Esophagus squamous epithelium (tissue), 5 donors: ENCODE measurements around the gene MEMO1. TPM values are rescaled to one million over a fixed set of nuclear protein-coding genes. Genes with fewer than 3 reads are reported as not detected.
"Not testable (repeated sequence)": the region's sequence is repeated elsewhere in the genome, so short reads cannot be mapped to it uniquely, and the experiment has no call there.

Experiments used
- DNase-seq: peaks from one replicate; lab custom pipeline; 2025; lab: John Stamatoyannopoulos, UW
- H3K27ac ChIP-seq, 4 donors: fragments of 200-600 bp; sonication (generic); one replicate each; pipeline ENCODE4 v1.5.1; 2016 to 2019; ENCODE audit warnings: mild to moderate bottlenecking in 1 of 4
- H3K27me3 ChIP-seq, 4 donors: fragments of 200-600 bp; sonication (generic); 1 replicate in 3 of 4; 2 replicates in 1 of 4; pipeline versions ENCODE4 v1.5.1 to v1.6.0; 2017 to 2021; ENCODE audit warnings: antibody characterized with exemption in 1 of 4
- H3K36me3 ChIP-seq, 3 donors: fragments of 200-600 bp; sonication (generic); one replicate each; pipeline ENCODE4 v1.5.1; 2016 to 2019
- H3K4me1 ChIP-seq, 3 donors: fragments of 200-600 bp; sonication (generic); one replicate each; pipeline ENCODE4 v1.5.1; 2017 to 2019
- H3K4me3 ChIP-seq, 4 donors: fragments of 200-600 bp; sonication (generic); 1 replicate in 3 of 4; 2 replicates in 1 of 4; pipeline ENCODE4 v1.5.1; 2016 to 2019; ENCODE audit warnings: mild to moderate bottlenecking in 2 of 4, moderate library complexity in 1 of 4
- H3K9me3 ChIP-seq, 3 donors: fragments of 200-600 bp; sonication (generic); one replicate each; pipeline ENCODE4 v1.5.1; 2016 to 2019
- CTCF ChIP-seq, 6 experiments: fragments of 450-650 bp in 4 of 6; fragments of 200-600 bp in 2 of 6; sonication (generic) in 2 of 6; IDR thresholded peaks; one replicate each; pipeline ENCODE4 v1.5.1; 2016 to 2019; ENCODE audit warnings: antibody characterized with exemption in 6 of 6, mild to moderate bottlenecking in 4 of 6, moderate library complexity in 4 of 6
- POLR2A ChIP-seq, 4 donors: fragments of 450-650 bp; IDR thresholded peaks; one replicate each; pipeline ENCODE4 v1.6.1; 2017; ENCODE audit warnings: antibody characterized with exemption in 4 of 4, mild to moderate bottlenecking in 4 of 4, moderate library complexity in 3 of 4
- WGBS, 2 donors: methylation state at CpG; one replicate each; pipeline ENCODE4 v1.1.5; 2018; 5-methylcytosine and 5-hydroxymethylcytosine counted together
- intact Hi-C: fragments of 100-400 bp; cut with DNase I; formaldehyde crosslinking; loops from one replicate; pipeline ENCODE4 v1.15.0; 2022
- total RNA-seq, 4 donors: library from RNA; depleted of rRNA; stranded (reverse); fragments of >200 nt; gene quantifications; one replicate each; pipeline ENCODE4 v1.1.0, GENCODE V29; 2016
- donor health status: DM: yes; HTN: yes; CAD: no.

MEMO1 gene
- total RNA-seq, 4 donors from 2014 or later, result 32.1 to 61.7 (median 45.0) TPM

DNA sequence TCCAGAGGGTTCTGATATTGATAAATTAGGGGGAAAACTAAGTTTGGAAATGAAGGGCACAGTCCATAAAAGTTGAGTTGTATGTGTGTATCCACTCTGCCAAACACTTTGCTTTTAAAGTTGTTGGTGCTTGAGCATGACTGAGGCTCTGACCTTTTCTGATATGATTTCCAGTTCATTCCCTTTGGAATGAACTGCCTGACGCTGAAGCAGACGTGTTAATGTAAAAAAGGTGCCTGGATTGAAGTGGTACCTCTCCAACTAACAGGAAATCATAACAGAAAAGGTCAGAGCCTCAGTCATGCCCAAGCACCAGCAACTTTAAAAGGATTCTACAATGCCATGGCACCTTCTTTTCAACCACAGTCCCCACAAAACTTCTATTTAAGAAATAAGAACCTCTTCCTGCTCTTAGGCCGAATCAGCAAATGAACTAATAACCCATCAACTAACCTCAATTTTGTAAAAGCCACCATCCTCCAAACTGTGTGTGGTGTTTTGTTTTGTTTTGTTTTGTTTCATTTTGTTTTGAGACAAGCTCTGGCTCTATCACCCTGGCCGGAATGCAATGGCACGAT lies 52.6 kb downstream of the MEMO1 start:
- no peaks in the 10 kb centered on the region for H3K9me3 ChIP-seq
- H3K27ac ChIP-seq, result no peak overlapping the region
- 84 to 90% methylated on average over 5 of the region's 5 CpGs for WGBS, 2 donors
- no peak for DNase-seq
- H3K27me3 ChIP-seq, result no peaks in the 10 kb centered on the region
- no peak overlapping the region for H3K4me3 ChIP-seq
- H3K4me1 ChIP-seq, result peaks cover 7 to 25% (median 17%) of the 10 kb centered on the region in 3 donors
- TF ChIP-seq POLR2A (IDR thresholded peaks at IDR 0.05) (no peak), CTCF (IDR thresholded peaks at IDR 0.05) (no peak)
- H3K36me3 ChIP-seq, result peaks cover 0 to 11% (median 0%) of the 10 kb centered on the region in 3 donors
- intact Hi-C loops, result no loop called here

DNA sequence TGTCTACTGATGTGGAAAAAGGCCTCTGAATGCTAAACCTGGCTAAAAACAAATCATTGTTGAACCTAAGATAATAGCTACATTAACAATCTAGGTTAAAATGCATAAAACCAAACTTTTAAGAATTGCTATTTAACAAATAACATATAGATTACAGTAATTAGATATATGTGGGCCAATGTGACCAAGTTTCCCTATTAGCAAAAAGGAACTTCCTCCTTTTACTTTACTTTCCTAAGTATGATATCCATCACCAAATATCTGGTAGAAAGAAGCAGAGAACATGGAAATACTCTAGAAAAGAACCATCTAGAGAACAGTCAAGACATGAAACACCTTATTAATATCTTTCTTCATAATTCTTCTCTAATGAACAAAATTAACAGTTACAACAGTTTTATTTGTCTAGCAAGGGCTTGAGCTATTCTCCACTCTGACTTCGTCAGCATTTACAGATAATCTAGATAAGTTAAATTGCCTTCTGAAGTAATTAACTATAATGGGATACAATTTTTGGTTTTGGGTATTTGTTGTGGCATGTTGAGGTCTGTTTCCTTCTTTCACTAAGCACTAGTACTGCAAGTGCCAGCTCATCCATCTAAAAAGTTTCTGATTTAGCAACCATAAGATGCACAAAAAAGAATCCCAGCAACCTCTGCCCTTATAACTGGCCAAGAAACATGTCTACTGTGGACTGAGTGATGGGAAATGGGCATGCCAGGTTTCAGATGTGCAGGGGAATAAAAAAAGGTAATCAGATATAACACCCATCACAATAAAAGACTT lies 53.3 kb downstream of the MEMO1 start:
- 47 to 54% methylated on average over 1 of the region's 1 CpG for WGBS, 2 donors
- no peaks in the 10 kb centered on the region for H3K9me3 ChIP-seq
- no peak overlapping the region for H3K27ac ChIP-seq
- TF ChIP-seq POLR2A (IDR thresholded peaks at IDR 0.05) (no peak), CTCF (IDR thresholded peaks at IDR 0.05) (no peak)
- peaks cover 7 to 25% (median 13%) of the 10 kb centered on the region in 3 donors for H3K4me1 ChIP-seq
- intact Hi-C loops, result no loop called here
- DNase-seq, result no peak
- H3K4me3 ChIP-seq, result no peak overlapping the region
- H3K36me3 ChIP-seq, result peaks cover 0 to 11% (median 0%) of the 10 kb centered on the region in 3 donors
- no peaks in the 10 kb centered on the region for H3K27me3 ChIP-seq

- DNase-seq, H3K9me3 ChIP-seq, intact Hi-C loops, H3K27me3 ChIP-seq, H3K27ac ChIP-seq, H3K4me3 ChIP-seq: not testable (repeated sequence)
- WGBS, 2 donors, result 85 to 92% methylated on average over 8 of the region's 8 CpGs
- H3K4me1 ChIP-seq, result peaks cover 7 to 25% (median 13%) of the 10 kb centered on the region in 3 donors
- peaks cover 0 to 11% (median 0%) of the 10 kb centered on the region in 3 donors for H3K36me3 ChIP-seq
These were observed 53.9 kb downstream of the MEMO1 start for GRCh38 chr2:31956934-31957333.

GRCh38 chr2:31956312-31956711 lies 54.5 kb downstream of the MEMO1 start:
- Histone ChIP-seq H3K27ac (no peak overlapping the region), H3K27me3 (no peaks in the 10 kb centered on the region), H3K9me3 (no peaks in the 10 kb centered on the region), H3K4me1 (peaks cover 7 to 21% (median 13%) of the 10 kb centered on the region in 3 donors), H3K4me3 (no peak overlapping the region), H3K36me3 (peaks cover 0 to 11% (median 0%) of the 10 kb centered on the region in 3 donors)
- no peak for DNase-seq
- intact Hi-C loops, result no loop called here
- TF ChIP-seq CTCF (IDR thresholded peaks at IDR 0.05) (no peak), POLR2A (IDR thresholded peaks at IDR 0.05) (no peak)
- 96 to 97% methylated on average over 1 of the region's 1 CpG for WGBS, 2 donors

- H3K36me3 ChIP-seq, result peaks cover 0 to 11% (median 0%) of the 10 kb centered on the region in 3 donors
- peaks cover 7 to 10% (median 10%) of the 10 kb centered on the region in 3 donors for H3K4me1 ChIP-seq
- H3K27ac ChIP-seq, intact Hi-C loops, H3K27me3 ChIP-seq, H3K4me3 ChIP-seq, DNase-seq, H3K9me3 ChIP-seq: not testable (repeated sequence)
- WGBS, 2 donors, result 95 to 97% methylated on average over 9 of the region's 9 CpGs
These were observed 57.7 kb downstream of the MEMO1 start for GRCh38 chr2:31953095-31953494.

DNA sequence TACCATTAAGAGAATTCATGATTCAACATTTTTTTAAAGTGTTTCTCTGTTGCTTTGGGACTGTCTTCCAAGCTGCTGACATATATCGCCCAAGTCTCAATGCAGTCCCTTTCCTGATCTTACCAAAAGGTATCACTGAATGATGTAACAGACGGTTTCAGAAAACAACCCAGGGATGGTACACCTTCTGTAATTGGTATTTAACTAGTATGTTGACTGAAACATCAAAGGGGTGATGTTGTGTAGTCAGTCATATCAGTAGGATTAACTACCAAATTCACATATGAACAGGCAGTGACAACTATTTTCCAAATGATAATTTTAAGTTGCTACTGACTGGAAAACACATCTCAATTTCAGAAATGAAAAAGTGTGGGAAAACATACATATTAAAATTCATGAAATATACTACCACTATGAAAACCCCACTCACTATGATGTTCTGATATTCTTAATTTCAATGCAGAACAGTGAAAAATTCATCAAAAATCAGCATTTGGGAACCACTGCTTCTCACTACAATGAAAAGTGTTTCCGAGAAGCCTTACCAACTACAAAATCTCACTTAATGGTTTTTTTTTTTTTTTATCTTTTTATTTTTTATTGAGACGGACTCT lies 59.8 kb downstream of the MEMO1 start:
- Histone ChIP-seq H3K4me1 (no peaks in the 10 kb centered on the region), H3K4me3 (no peak overlapping the region), H3K27ac (no peak overlapping the region), H3K36me3 (peaks cover 0 to 11% (median 0%) of the 10 kb centered on the region in 3 donors), H3K9me3 (no peaks in the 10 kb centered on the region), H3K27me3 (no peaks in the 10 kb centered on the region)
- no peak for DNase-seq
- 82 to 87% methylated on average over 4 of the region's 4 CpGs for WGBS, 2 donors
- intact Hi-C loops, result no loop called here
- TF ChIP-seq CTCF (IDR thresholded peaks at IDR 0.05) (no peak), POLR2A (IDR thresholded peaks at IDR 0.05) (no peak)
